NCI-H446 treated with DMSO at 0.1 percent for 48 hours (cell line): Measurements from ENCODE around the gene OR2AG1.
"Not testable (repeated sequence)": the region's sequence is repeated elsewhere in the genome, so short reads cannot be mapped to it uniquely, and the experiment has no call there.

Source experiments
- DNase-seq: peaks from one replicate; lab custom pipeline; 2025; lab: John Stamatoyannopoulos, UW

OR2AG1 gene

GRCh38 chr11:6790546-6790945 lies 7.7 kb downstream of the OR2AG1 start:
- no peak for DNase-seq

GRCh38 chr11:6794639-6795038 lies 11.8 kb downstream of the OR2AG1 start:
- DNase-seq = no peak

DNA sequence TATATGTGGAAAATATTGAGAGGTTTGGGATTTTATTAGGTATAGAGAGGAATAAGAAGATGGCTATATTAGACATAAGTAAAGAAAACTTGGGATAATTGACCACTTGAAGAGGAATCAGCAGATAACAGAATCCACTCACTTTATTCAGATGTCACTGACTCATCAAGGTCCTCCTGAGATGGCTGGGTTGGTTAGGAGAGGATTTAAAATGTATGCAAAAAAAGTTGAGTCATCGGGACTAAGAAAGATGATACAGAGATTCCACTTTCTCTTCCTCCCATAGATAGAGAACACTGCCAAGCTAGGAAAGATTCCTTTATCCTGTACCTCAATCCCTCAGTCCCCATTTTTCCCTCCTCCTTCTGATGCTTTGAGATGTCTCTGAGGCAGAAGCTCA lies 16.6 kb downstream of the OR2AG1 start, which contains the start of gene OR6A2:
OR6A2 (minus strand) TSS at position 288 of the 400 bp plus-strand sequence. CDS start 3,981 bp downstream, outside the sequence.
- DNase-seq = no peak

DNA sequence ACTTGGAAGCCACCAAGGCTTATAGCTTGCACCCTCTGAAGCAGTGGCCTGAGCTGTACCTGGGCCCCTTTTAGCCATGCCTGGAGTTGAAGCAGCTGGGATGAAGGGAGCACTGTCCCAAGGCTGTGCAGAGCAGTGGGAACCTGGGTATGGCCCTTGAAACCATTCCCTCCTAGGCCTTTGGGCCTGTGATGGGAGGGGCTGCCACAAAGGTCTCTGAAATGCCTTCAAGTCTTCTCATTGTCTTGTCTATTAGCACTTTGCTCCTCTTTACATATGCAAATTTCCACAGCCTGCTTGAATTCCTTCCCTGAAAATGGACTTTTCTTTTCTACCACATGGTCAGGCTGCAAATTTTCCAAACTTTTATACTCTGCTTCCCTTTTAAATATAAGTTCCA lies 18.3 kb downstream of the OR2AG1 start:
- DNase-seq = not testable (repeated sequence)

DNA sequence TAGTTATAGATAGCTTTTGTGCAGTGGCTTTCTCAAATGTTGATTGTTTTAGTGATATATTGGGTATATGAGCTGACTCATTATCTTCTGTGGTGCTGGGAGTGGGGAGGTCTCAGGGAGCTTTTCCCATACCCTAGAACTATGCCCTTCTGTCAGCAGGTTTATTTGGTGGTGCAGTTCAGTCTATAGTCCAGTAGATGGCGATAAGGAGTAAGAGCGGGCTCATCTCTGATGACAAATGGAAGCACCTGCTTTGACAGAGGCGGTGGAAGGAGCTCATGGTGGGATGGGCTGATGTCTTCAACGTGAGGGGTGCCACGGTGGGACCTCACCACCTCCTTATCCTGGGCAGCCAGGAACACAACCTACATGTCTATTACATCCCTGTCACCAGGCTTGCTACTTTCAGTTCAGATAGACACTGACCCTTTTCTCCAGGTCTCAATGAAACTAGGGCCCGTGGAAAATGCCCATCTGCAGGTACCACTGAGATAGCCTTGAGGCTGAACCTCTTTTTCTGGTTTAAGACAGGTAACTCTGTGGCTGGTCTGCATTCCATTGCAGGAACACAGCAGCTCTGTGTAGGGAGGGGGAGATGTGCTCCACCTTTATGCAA lies 29.7 kb downstream of the OR2AG1 start:
- DNase-seq = peak; percentile 12

DNA sequence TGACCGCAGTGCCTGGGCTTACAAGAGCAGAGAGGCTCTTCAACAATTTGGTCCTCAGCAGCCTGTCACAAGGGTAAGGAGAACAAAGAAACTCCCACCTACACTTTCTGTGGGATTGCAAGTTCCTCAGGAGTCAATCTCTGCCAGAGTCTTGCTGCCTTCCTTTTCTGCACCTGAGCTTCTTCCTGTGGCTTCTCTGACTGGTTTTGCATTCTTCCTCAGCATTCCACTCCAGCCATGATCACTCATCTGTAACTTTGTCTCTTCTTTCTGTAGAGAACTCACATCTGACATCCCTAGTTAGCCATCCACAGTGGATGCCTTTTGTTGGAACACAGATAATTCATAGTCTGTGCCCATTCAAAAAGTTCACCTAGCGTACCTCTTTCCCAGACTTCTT lies 30.8 kb downstream of the OR2AG1 start:
- DNase-seq = no peak

DNA sequence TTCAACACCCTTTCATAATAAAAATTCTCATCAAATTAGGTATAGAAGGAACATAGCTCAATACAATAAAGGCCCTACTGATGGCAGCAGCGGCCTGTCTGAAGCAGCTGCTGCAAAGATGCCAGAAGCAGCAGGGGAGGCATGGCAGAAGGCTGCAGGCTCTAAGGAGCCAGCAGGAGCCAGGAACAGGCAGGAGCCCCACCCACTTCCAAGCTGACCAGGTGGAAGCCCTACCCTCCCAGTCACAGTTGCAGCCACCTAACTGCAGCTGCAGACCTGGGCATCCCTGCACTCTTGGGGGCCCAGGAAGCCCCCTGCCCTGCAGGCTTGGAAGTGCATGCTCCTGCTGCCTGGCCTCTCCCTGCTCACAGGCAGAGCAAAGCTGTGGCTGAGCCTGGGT lies 34.9 kb downstream of the OR2AG1 start:
- no peak for DNase-seq

DNA sequence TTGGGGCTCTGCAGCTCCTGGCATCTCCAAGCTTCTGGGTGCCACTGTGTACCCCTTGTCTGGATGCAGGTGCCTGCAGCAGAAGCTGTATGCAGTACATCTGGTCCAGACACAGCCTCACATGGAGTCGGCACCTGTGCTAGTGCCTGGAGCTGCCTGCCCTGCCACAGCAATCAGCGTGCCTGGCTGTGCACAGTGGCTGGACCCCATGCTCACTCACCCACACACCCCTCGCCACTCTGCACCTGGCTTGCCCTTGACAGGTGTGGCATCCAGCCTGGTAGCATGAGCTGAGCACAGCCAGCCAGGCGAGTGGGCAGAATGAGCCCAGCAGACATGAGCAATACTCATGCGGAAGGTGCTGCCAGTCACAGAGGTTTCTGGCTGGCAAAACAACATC lies 36.1 kb downstream of the OR2AG1 start:
- no peak for DNase-seq

DNA sequence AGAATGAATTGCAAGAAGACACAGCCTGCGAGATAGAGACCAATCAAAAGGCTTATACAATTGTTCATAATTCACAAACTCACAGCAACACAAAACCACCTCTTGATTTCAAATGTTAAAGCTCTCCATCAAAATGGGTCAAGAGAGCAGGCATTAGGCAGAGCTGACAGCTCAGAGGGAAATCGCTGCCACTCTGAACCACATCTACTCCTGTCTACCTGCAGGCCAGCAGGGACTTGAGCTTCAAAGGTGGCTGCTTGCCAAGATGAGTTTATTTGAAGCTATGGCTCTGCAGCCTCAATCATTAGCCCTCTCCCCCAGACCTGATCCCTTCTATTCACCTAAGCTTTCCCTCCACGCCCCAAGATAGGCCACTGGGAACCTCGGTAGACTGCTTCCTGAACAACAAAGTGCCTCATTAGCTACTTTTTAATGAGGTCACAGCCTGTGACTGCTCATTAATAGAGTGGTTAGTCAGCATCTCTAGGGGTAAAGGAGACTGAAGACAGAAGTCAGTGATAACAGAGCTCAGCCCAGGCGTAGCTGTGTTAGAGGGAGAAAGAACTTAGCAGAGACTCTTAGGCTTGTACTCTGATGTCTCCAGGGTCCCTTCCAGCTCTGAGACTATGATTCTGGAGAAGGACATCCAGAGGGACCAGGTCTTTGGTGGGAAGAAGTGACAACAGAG lies 41.5 kb downstream of the OR2AG1 start:
- no peak for DNase-seq

DNA sequence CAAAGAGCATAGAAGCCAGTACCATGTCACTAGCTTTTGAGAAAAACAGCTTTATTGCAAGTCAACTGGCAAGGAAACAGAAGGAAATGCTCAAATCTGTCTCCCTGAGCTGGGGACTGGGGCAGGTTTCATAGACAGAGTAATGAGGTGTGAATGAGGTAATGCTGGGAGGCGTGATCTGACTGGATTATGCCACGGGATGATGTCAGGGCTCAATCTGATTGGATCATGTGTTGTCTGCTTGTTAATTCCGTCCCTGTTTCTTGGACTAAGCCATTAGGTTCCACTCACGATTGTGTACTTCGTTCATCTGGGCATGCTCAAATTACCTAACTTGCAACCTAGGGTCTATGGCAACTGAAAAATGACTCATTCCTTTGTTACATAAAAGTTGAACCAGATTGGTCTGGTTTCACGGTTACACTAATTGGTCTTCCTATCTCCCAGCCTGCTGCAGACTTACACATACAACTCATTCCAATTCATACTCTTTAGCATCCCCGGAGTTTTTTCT lies 42.5 kb downstream of the OR2AG1 start:
- no peak for DNase-seq

GRCh38 chr11:6828103-6828502 lies 45.3 kb downstream of the OR2AG1 start:
- DNase-seq = no peak

DNA sequence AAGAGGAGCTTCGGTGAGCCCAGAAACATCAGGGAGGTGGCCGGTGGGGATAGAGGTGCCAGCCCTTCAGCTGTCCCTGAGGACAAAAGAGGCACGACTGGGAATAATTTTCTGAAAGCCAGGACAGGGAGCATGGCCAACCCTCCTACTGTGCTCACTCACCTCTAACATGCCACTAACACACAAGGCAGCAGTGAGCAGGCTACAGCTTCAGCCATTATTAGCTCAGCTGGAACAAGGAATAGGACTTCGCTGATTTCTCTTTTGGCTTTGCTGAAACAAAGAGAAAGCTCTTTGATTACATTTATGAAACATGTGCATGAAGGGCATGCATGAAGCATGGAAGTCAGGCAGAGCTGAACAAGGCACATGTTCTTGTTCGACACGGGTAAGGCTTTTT lies 50.5 kb downstream of the OR2AG1 start:
- no peak for DNase-seq

GRCh38 chr11:6834021-6834420 lies 51.2 kb downstream of the OR2AG1 start:
- no peak for DNase-seq
